ENCODE results near the gene HERC6.
A peak's percentile ranks its signal among the peaks of the same experiment; 100 is the strongest.

The HERC6 gene

GRCh38 chr4:88457307-88458103 lies 78.9 kb downstream of the HERC6 start:
- peak; percentile 78 for DNase-seq (ENCODE audit: low spot score)
- Histone ChIP-seq H3K4me3 (peak overlapping the region; percentile 88), H3K27ac (peak overlapping the region; percentile 84 to 89)
- no peak for TF ChIP-seq CTCF (IDR thresholded peaks at IDR 0.05)

GRCh38 chr4:88458104-88458740 lies 79.6 kb downstream of the HERC6 start:
- no peak for TF ChIP-seq CTCF (IDR thresholded peaks at IDR 0.05)
- H3K27ac ChIP-seq, result peak overlapping the region in 1 of 2 donors; percentile 84

GRCh38 chr4:88465653-88466192 lies 87.1 kb downstream of the HERC6 start:
- Histone ChIP-seq H3K4me3 (no peak overlapping the region), H3K27ac (no peak overlapping the region)
- TF ChIP-seq CTCF (IDR thresholded peaks at IDR 0.05), result no peak
- no peak for DNase-seq (ENCODE audit: low spot score)

More at GRCh38 chr4:88458104-88458740, 79.6 kb downstream of the HERC6 start:
- no peak for DNase-seq (ENCODE audit: low spot score)
- H3K4me3 ChIP-seq, result peak overlapping the region; percentile 88

GRCh38 chr4:88467392-88467791 lies 88.7 kb downstream of the HERC6 start:
- no peak for TF ChIP-seq CTCF (IDR thresholded peaks at IDR 0.05)
- no peak for DNase-seq (ENCODE audit: low spot score)
- Histone ChIP-seq H3K27ac (no peak overlapping the region), H3K4me3 (no peak overlapping the region)

- TF ChIP-seq CTCF (IDR thresholded peaks at IDR 0.05), result no peak
- Histone ChIP-seq H3K27ac (no peak overlapping the region), H3K4me3 (no peak overlapping the region)
- DNase-seq (ENCODE audit: low spot score), result no peak
Observed at GRCh38 chr4:88477229-88477860, 98.7 kb downstream of the HERC6 start.

- Histone ChIP-seq H3K27ac (no peak overlapping the region), H3K4me3 (no peak overlapping the region)
- no peak for TF ChIP-seq CTCF (IDR thresholded peaks at IDR 0.05)
- DNase-seq (ENCODE audit: low spot score), result no peak
Observed at GRCh38 chr4:88478247-88478646, 99.6 kb downstream of the HERC6 start.
